GM10248 (cell line): ENCODE data around the gene OXT.

Experiments used
- CTCF ChIA-PET: fragments of 300-600 bp; sonication (Branson Sonifier 250); formaldehyde crosslinking; extraction: SDS; loops from one replicate; lab custom pipeline; 2021; ENCODE audit warnings: antibody characterized with exemption; lab: Yijun Ruan, JAX
- POLR2A ChIA-PET: fragments of 350-650 bp; sonication (Branson Sonifier 250); formaldehyde crosslinking; extraction: SDS; loops from one replicate; lab custom pipeline; 2020; ENCODE audit warnings: antibody characterized with exemption; lab: Yijun Ruan, JAX
- DNase-seq: peaks from one replicate; pipeline ENCODE4 v3.0.0; 2012; ENCODE audit errors: extremely low spot score
- TF ChIP-seq, protein P1 (sequence below): IDR thresholded peaks from 2 replicates; pipeline ENCODE4 v1.5.1; 2012; ENCODE audit warnings: mild to moderate bottlenecking, low read depth; ENCODE audit errors: extremely low read depth, missing control alignments, control extremely low read depth

The OXT gene

DNA sequence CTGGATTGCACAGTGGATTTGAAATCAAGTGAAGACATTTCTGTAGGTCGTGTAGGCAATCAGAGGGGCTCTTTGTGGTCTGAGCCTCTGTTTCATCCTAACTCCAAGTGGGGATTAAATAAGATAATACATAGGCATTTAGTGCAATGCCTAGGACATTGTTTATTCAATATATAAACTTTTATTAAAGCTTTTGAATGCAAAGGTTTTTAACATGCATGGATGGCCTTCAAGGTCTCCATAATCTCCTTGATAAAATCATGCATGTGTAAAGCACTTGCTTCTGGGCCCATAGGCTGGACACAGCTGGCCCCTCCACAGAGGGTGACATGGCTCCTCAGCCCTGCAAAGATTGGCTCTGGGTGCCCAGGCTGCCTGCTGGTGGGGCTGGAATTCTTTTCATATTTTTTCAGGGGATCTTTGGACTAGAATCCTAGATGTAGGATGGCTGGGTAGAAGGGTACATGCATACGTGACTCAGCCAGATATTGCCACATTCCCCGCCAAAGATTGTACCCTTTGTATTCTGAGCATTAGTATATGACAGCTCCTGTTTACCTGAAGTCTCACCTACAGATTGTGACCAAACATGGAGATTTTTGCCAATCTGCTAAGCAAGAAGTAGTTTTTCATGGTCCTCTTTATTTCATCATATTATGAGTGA lies 32.1 kb downstream of the OXT start:
- TF ChIP-seq, protein P1, sequence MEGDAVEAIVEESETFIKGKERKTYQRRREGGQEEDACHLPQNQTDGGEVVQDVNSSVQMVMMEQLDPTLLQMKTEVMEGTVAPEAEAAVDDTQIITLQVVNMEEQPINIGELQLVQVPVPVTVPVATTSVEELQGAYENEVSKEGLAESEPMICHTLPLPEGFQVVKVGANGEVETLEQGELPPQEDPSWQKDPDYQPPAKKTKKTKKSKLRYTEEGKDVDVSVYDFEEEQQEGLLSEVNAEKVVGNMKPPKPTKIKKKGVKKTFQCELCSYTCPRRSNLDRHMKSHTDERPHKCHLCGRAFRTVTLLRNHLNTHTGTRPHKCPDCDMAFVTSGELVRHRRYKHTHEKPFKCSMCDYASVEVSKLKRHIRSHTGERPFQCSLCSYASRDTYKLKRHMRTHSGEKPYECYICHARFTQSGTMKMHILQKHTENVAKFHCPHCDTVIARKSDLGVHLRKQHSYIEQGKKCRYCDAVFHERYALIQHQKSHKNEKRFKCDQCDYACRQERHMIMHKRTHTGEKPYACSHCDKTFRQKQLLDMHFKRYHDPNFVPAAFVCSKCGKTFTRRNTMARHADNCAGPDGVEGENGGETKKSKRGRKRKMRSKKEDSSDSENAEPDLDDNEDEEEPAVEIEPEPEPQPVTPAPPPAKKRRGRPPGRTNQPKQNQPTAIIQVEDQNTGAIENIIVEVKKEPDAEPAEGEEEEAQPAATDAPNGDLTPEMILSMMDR, result no peak
- DNase-seq, result no peak
- ChIA-PET POLR2A (no interaction called here), CTCF (interaction anchor here (0.7 to 3.8 kb wide), 4 partner anchors 7 to 50 kb away, joined by 3 to 11 read pairs (median 4); no protein-coding TSS in a partner anchor)

GRCh38 chr20:3105256-3106137 lies 34.1 kb downstream of the OXT start:
- TF ChIP-seq, protein P1, result no peak
- POLR2A ChIA-PET, result interaction anchor here (0.6 kb wide), 2 partner anchors 34 to 37 kb away, joined by 4 to 6 read pairs; no protein-coding TSS in a partner anchor
- CTCF ChIA-PET, result interaction anchor here (0.8 to 1.5 kb wide), 3 partner anchors 9 to 23 kb away, joined by 3 to 4 read pairs (median 3); no protein-coding TSS in a partner anchor
- DNase-seq, result no peak

DNA sequence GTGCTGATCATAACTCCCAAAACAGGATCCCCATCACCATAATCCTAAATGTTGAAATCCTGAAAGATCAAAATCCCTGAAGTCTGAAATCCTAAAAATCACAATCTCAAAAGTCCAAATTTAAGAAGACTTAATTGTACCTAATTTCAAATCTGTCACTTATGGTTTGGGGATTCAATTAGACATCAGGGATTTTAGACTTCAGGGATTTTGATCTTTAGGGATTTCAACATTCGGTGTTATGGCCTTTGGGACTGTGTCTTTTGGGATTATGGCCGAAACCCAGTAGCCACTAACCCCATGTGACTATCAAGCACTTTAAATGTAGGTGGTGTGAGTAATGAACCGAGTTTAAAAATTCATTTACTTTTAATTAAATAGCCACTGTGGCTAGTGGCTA lies 34.8 kb downstream of the OXT start:
- CTCF ChIA-PET, result interaction anchor here (0.8 kb wide), 1 partner anchor 9 kb away, joined by 3 read pairs; no protein-coding TSS in a partner anchor

DNA sequence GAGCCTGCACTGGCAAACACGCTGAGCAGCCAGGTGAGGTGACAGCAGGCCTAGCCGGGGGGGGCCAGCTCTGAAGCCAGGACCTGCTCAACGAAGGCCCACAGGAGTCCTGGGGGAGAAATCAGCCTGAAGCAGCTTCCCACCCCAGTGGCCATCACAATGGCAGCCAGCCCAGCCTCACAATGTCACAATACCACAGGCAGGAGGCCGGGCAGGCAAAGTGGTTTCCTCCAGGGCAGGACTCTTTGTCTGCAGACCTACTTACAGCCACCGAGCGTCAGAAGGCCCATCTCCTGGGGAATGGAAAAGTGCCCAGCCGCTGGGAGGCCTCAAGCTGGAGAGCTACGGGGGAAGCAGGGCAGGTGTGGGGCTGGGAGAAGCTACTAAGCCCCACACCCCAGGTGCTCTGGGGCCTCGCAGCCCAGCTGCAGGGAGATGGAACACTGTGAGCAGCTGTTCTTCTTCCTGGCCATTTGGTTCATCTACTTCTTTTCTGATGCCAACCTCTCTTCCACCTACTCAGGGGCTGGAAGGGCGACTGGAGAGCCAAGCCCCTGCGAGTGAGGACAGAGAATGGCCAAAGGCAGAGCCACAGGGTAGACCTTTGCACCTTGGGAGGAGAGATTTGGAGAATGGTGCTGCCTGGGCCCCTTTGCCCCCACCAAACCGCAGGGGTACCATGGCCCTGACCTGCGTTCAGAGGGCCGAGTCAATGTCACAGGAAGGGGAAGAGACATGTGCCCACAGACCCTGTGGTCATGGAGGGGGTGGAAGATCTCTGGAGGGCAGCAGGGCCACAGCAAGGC lies 35.4 kb downstream of the OXT start:
- CTCF ChIA-PET, result no interaction called here
- TF ChIP-seq, protein P1, result no peak
- no peak for DNase-seq
- POLR2A ChIA-PET, result no interaction called here

More for the DNA sequence above, 34.8 kb downstream of the OXT start:
- POLR2A ChIA-PET, result no interaction called here
- no peak for DNase-seq
- TF ChIP-seq, protein P1, result no peak

- ChIA-PET CTCF (no interaction called here), POLR2A (no interaction called here)
- TF ChIP-seq, protein P1, result no peak
- DNase-seq, result no peak
Observed at GRCh38 chr20:3107464-3108025, 36.1 kb downstream of the OXT start.
